ENCODE data around the gene PTPRQ. TPM values are rescaled to one million over a fixed set of nuclear protein-coding genes. Genes with fewer than 3 reads are reported as not detected.

The PTPRQ gene
- total RNA-seq, 1 experiment from 2014 or later, result not detected

DNA sequence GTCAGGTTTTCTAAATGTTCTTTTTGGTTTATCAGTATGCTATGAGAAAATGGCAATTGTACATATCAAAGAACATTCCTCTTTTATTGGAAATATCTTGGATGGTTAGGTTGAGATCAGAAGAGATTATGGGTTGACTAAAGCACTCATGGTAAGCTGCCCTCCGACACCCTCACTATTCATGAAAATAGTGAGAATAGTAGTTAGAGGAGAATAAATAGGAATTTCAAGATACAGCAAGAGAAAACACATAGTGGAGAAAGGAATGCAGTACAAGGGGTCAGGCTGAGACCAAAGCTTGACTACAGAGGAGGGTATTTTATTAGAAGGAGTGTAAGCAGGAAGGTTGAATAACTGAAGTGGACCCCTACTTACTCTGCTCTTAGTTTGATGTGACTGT is 112.5 kb downstream of the PTPRQ start:
- Histone ChIP-seq H3K4me1 (ENCODE audit: control insufficient read depth, insufficient read depth, low read length) (no peaks in the 10 kb centered on the region), H3K36me3 (ENCODE audit: control insufficient read depth, insufficient read depth, low read length) (no peaks in the 10 kb centered on the region), H3K27me3 (ENCODE audit: control insufficient read depth, insufficient read depth, low read length) (no peaks in the 10 kb centered on the region), H3K4me3 (ENCODE audit: low read depth in 2 of 2, low read length in 2 of 2) (no peak overlapping the region), H3K27ac (ENCODE audit: low read length) (no peak overlapping the region), H3K9me3 (ENCODE audit: control insufficient read depth, insufficient read depth, low read depth, low read length) (no peaks in the 10 kb centered on the region)
- intact Hi-C loops (cut with micrococcal nuclease; ENCODE audit: unreplicated experiment), result no loop called here
- DNase-seq (ENCODE audit: low read depth, low spot score) (no peak), ATAC-seq (no peak)
- no peak for TF ChIP-seq POLR2AphosphoS5 (IDR thresholded peaks at IDR 0.05; ENCODE audit: low read depth, low read length)
- TF ChIP-seq, protein P1, sequence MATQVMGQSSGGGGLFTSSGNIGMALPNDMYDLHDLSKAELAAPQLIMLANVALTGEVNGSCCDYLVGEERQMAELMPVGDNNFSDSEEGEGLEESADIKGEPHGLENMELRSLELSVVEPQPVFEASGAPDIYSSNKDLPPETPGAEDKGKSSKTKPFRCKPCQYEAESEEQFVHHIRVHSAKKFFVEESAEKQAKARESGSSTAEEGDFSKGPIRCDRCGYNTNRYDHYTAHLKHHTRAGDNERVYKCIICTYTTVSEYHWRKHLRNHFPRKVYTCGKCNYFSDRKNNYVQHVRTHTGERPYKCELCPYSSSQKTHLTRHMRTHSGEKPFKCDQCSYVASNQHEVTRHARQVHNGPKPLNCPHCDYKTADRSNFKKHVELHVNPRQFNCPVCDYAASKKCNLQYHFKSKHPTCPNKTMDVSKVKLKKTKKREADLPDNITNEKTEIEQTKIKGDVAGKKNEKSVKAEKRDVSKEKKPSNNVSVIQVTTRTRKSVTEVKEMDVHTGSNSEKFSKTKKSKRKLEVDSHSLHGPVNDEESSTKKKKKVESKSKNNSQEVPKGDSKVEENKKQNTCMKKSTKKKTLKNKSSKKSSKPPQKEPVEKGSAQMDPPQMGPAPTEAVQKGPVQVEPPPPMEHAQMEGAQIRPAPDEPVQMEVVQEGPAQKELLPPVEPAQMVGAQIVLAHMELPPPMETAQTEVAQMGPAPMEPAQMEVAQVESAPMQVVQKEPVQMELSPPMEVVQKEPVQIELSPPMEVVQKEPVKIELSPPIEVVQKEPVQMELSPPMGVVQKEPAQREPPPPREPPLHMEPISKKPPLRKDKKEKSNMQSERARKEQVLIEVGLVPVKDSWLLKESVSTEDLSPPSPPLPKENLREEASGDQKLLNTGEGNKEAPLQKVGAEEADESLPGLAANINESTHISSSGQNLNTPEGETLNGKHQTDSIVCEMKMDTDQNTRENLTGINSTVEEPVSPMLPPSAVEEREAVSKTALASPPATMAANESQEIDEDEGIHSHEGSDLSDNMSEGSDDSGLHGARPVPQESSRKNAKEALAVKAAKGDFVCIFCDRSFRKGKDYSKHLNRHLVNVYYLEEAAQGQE (IDR thresholded peaks at IDR 0.05; ENCODE audit: insufficient read depth in 1 of 2, low read depth in 2 of 2, low read length in 1 of 2), result no peak
- no peak for TF ChIP-seq SIN3A (IDR thresholded peaks at IDR 0.05; ENCODE audit: borderline replicate concordance, insufficient read depth, low read depth, low read length)
- no peak for TF ChIP-seq TCF7L2 (IDR thresholded peaks at IDR 0.05; ENCODE audit: low read depth, low read length)
- TF ChIP-seq CTCF (IDR thresholded peaks at IDR 0.05), result no peak
- in situ Hi-C loops (cut with HindIII; ENCODE audit: low pct_unique_long_range_greater_than_20kb, low sequenced_read_pairs), result no loop called here
- CTCF ChIA-PET, result no interaction called here
- POLR2A ChIA-PET, result no interaction called here
- no TSS peak for BruUV-seq (replicated peaks)

DNA sequence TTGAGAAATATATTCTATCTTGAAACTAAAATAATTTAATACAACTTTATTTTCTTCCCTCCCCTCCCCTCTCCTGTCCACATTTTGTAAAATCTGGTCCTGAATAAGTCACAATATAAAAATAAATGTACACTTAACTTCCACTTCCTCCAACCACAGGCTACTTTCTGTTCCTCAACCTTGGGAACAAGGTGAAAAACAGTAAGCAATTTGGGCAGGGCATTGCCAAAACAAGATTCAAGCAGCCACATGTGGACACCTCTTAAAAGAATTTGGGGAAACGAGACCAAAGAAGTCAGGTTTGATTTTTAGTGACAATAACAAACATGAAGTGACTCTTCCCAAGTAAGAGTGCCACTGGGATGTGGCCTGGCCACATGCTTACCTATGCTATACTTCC is 115.7 kb downstream of the PTPRQ start:
- ChIA-PET POLR2A (no interaction called here), CTCF (no interaction called here)
- no peaks in the 10 kb centered on the region for H3K27me3 ChIP-seq (ENCODE audit: control insufficient read depth, insufficient read depth, low read length)
- ATAC-seq (no peak), DNase-seq (ENCODE audit: low read depth, low spot score) (no peak)
- H3K9me3 ChIP-seq (ENCODE audit: control insufficient read depth, insufficient read depth, low read depth, low read length), result no peaks in the 10 kb centered on the region
- intact Hi-C loops (cut with micrococcal nuclease; ENCODE audit: unreplicated experiment) (no loop called here), in situ Hi-C loops (cut with HindIII; ENCODE audit: low pct_unique_long_range_greater_than_20kb, low sequenced_read_pairs) (no loop called here)
- no peak overlapping the region for H3K27ac ChIP-seq (ENCODE audit: low read length)
- no peak overlapping the region for H3K4me3 ChIP-seq (ENCODE audit: low read depth in 2 of 2, low read length in 2 of 2)
- no peaks in the 10 kb centered on the region for H3K36me3 ChIP-seq (ENCODE audit: control insufficient read depth, insufficient read depth, low read length)
- no peaks in the 10 kb centered on the region for H3K4me1 ChIP-seq (ENCODE audit: control insufficient read depth, insufficient read depth, low read length)
- no TSS peak for BruUV-seq (replicated peaks)
- TF ChIP-seq POLR2AphosphoS5 (IDR thresholded peaks at IDR 0.05; ENCODE audit: low read depth, low read length), result no peak
- TF ChIP-seq CTCF (IDR thresholded peaks at IDR 0.05), result no peak
- TF ChIP-seq, protein P1 (IDR thresholded peaks at IDR 0.05; ENCODE audit: insufficient read depth in 1 of 2, low read depth in 2 of 2, low read length in 1 of 2), result no peak
- TF ChIP-seq SIN3A (IDR thresholded peaks at IDR 0.05; ENCODE audit: borderline replicate concordance, insufficient read depth, low read depth, low read length), result no peak

All from Panc1 (cell line).